ENCODE measurements around the gene PRSS37.
"Not testable (repeated sequence)": the region's sequence is repeated elsewhere in the genome, so short reads cannot be mapped to it uniquely, and the experiment has no call there.

The PRSS37 gene, protein sequence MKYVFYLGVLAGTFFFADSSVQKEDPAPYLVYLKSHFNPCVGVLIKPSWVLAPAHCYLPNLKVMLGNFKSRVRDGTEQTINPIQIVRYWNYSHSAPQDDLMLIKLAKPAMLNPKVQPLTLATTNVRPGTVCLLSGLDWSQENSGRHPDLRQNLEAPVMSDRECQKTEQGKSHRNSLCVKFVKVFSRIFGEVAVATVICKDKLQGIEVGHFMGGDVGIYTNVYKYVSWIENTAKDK

DNA sequence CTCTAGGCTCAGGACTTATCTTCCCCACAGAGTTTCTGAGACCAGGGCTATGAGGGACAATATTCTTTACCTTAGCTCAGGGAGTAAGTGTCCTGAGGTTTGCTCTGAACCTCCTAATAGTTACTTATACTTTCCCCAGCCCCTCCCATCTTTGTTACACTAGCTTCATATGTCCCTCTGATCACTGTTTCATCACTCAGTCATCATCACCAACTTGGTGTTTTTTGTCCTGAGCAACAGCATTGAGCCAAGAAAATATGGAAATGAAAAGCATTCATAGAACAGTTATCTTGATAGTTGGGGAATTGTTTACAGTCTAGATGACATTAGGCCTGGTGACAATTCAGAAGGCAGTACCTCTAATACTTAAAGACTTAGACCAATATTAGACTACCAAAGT is at the start of gene PRSS37:
Gene PRSS37, minus strand, starts transcription at position 101 of the 400 bp plus-strand sequence. CDS start 436 bp downstream, outside the sequence.
- no peak for DNase-seq

DNA sequence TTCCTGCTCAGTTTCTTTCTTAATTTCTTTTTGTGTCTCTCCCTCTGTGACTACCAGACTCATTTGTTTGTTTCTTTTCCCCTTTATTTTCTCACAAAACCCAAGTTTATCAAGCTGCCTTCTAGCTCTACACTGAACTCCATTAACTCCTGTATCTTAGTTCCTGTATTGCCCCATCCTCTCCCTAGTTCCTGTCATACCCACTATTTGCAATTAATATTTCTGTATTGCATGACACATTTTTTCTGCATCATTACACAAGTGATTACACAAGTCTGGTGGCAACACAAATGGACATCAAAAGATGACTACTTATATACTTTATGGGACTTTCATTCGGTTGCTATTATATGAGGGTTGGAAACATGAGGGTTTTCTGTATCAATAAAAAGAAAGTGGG is 48.0 kb upstream of the PRSS37 start:
- DNase-seq, result no peak

DNA sequence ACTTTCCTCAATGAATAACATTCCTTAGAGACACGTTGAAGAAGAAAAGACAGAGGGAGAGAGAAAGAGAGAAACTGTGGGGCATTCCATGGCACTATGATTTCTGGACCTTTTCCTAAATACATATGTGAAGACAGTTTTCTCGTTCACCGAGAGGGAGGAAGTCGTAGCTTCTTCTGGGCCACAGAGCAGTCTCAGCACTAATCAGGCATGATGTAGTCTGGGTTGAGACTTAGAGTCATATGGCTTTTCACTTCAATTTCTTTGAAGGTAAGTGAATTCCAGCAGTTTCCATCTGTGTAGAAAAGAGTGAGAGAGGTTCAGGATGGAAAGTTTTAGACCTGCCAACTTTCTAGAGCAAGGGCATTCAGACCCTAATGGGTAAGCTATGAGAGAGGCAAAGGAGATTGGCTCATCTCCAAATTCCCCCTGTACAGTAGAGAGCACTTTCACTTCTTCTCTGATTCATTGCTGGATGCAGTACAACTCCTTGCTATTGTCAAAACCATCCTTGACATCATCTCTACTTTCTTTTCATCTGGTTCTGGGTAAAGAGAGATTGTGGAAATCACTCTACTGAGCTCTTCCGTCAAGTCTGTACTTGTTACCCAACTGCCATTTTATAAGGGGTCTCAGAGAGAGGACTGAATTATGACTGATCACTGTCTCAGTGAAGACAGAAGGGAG is 43.4 kb upstream of the PRSS37 start:
- no peak for DNase-seq

DNA sequence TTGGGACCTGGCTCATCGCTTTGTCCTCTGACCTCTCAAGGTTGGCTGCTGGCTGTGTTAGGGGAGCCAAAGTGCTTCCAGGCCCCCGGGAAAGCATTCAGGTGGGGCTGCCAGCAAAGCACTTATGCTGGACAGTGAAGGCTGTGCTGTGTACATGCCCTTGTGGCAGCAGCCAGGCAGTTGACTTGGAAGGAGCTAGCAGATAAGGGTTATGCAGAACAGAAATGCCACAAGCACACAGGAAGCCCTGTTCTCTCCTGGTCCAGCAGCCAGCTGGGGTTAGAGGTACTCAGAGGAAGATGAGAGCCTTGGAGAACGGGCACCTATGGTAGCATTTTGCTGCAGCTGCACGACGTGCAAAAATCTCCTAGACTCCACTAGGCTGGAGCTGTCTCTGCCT is 39.7 kb upstream of the PRSS37 start:
- DNase-seq, result no peak

DNA sequence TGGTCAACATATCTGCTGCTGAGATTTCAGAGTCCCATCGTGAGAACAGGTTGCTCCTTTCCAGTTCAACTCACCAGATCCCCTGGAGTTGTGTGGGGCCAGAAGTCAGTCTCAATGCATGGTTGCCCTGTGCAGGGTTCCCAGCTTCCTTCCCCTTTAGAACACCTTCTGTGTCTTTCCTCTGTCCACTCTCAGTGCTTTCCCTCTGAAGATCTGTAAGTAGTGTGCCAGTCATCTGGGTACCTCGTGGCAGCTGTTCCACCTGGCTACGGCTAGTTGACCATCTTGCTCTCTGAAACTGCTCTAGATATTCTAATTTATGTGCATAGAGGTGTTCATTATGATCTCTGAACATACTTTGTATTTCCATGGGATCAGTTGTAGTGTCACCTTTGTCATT is 36.1 kb upstream of the PRSS37 start:
- DNase-seq, result no peak

DNA sequence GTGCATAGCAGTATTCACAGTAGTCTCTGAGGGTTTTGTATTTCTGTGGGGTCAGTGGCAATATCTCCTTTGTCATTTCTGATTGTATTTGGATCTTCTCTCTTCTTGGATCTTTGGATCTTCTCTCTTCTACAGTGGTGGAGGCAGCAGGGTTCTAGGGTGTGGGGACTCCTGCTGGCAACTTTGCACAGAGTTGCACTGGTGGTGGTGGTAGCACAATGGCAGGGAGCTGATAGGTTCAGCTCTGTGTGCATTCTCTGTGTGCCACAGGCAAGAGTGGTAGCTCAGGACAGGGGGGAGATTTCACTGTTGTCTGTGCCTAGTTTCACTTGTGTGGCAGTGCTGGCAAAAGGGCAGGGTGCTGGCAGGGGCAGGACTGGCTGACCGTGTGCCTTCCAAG is 35.1 kb upstream of the PRSS37 start:
- no peak for DNase-seq

DNA sequence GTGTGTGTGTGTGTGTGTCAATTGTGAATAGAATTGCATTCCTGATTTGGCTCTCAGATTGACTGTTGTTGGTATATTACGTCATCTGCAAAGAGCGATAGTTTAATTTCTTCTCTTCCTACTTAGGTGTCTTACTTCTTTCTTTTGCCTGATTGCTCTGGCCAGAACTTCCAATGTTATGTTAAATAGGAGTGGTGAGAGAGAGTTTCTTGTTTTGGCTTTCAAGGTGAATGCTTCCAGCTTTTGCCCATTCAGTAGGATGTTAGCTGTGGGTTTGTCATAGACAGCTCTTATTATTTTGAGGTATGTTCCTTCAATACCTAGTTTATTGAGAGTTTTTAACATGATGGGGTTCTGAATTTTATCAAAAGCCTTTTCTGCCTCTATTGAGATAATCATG is 34.2 kb upstream of the PRSS37 start:
- no peak for DNase-seq

DNA sequence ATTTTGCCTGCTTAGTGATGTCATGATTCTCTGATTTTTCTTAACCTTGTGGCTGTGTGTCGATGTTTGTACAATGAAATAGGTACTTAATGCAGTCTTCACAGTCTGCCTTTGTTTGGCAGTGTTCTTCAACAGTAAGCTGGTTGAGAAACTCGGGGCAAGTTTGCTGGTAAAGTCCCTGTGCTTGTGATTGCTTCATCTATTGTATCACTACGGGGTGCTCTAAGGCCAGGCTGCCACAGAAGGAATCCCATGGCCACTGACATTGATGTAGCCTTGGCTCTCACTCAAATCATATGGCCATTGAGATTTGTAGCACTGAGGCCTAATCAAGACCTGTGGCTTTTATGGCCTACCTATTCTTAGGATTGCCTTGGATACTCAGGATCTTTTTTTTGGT is 33.5 kb upstream of the PRSS37 start:
- DNase-seq, result no peak

DNA sequence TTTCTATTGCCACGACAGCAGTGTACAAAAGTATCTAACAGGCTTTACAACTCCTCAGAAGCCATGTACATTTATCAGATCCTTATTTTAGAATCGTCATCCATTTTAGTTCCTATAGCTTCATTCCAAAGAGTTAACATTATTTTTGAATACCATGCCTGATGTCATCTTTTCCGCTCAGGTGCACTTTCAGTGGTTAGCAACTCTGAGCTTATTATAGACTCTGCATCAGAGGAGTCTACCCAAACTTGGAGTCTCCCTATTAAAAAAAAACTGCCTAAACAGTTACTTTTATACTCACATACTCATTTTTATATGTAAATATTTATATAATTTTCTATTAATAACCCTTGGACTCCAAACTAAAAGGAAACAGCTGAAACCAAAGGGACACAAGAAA is 31.6 kb upstream of the PRSS37 start:
- DNase-seq, result no peak

DNA sequence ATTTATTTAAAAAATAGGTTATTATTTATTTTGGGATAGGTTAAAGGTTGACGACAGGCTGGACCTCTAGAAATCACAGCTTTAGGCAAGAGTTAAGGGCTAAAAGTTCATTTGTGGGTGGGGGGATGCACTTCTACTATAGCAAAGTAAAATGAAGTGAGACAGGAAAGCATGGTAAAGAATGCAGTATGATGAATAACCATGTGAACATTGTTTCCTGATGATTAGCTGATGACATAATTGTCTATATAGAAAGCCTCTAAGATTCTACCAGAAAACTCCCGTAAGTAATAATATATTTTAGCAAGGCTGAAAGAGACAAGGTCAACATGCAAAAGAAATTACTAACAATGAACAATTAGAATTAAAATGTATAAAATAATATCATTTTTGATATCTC is 25.7 kb upstream of the PRSS37 start:
- DNase-seq, result no peak

DNA sequence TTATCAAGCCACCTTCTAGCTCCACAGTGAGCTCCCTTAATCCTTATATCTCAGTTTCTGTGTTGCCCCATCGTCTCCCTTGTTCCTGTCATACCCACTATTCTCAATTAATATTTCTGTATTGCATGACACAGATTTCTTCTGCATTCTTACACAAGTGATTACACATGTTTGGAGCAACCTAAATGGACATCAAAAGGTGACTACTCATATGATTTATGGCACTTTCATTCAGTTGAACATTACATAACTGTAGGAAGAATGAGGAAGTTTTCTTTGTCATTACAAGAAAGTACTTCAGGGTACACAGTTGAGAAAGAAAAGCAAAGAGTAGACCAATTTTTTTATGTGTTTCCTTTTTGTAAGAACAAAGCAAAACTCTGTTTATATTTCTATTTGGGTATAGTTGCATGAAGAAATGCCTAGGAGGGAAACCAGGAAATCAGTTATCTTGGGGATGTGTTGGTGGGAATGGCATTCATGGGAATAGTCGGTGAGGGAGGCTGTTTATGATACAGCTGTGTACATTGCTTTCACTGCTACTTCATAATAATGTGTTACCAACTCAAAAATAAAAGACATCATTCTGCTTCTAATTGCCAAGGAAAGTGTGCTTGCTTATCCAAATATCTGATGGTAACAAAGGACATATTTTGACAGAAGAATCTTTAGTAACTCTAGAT is 23.6 kb upstream of the PRSS37 start:
- DNase-seq, result no peak

DNA sequence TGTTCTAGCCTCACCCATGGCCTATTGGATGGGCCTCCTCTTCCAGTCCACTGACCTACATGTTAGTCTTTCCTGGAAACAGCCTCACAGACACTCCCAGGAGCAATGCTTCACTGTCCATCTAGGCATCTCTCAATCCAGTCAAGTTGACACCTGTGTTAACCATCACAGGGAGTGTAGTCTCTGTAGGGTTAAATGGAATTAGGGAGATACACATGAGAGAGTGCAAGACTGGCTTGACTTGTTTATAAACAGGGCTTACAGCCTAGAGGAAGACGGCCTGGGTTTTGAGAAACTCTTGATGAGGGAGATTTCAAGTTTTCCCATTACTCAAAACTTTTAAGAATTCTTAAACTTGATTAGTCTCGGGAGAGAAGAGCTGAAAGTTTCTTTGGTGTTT is 18.9 kb upstream of the PRSS37 start:
- no peak for DNase-seq

DNA sequence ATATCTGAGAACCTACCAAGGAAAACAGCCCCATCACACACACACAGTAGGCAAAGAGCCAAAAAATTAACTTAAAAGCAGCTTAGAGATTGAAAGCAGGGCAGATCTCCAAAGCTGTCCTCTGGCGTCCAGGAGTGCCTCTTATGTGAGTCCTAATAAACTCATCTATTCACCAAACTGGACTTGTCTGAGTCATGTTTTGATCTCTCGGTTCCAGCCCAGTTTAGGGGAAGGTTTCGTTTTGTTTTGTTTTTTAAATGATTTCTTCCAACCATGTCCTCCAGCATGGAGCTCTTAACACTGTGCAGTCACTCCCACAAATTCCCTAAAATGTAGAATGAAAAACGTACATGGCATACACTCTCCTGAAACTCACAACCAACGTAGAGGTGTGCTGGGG is 6.7 kb upstream of the PRSS37 start:
- DNase-seq, result no peak

DNA sequence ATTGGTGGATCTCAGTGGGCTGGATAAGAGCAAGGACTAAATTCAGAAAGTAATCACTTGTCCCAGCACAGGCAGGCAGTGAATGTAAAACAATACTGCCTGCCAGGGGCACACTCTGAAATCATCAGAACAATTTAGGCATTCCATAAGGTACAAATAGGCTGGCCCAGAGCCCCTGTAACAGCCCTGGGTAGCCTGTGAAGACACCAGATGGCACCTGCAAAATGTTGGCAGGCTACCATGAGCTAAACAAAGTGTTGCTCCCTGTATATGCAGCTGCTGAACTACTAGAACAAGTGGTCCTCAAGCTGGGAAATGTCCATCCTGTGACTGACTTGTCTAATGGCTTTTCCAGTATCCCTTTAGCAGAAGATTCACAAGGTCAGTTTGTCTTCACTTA is 3.0 kb upstream of the PRSS37 start:
- no peak for DNase-seq

DNA sequence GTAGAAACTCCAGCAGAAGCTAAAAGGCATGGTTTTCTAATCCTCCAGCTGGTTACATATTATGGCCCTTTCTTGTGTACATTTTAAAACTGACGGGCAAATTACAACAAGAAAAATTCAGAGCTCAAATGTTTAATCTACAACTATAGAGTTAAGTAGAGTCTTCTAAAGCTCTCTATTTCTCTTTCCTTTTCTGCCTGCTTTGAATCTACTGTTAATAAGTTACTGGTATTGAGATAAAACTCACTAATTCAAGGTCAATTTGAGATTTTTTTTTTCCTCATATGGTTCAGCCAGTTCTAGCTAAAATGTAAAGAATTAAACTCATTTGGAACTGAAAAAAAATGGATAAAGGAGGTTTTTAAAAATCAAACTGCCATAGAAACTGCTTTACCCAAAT is 1.6 kb upstream of the PRSS37 start:
- no peak for DNase-seq

DNA sequence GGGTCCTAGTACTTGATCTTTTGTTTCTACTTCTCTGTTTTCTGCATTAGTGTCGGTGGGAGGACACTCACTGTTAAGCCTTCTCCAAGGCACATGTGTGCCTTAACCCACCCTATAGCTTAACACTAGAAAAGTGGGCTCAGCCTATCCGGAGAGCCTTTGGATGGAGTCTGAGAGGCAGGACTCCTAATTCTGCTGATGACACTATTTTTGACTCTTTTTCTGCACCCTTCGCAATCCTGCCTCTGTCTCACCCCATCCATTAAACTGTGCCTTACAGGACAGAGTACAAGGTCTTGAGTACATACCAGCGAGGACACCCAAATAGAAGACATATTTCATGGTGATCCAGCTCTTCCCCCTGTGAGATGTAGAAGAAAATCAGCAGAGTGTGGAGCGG is 577 bp downstream of the PRSS37 start:
- DNase-seq, result no peak

DNA sequence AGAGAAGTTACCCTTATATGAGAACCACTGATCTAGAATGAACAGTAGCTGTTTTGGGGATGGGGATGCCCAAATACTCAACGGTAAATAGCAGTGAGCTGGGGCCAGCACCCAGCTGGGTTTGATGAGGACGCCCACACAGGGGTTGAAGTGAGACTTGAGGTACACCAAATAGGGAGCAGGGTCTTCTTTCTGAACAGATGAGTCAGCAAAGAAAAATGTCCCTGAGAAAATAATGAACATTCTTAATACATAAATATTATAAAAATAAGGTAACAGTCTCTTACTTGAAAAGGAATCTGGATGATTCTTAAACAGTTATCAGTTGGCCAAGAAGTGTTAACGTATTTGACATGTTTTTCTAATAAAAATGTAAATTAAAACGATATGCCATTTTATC is 2.0 kb downstream of the PRSS37 start:
- no peak for DNase-seq

DNA sequence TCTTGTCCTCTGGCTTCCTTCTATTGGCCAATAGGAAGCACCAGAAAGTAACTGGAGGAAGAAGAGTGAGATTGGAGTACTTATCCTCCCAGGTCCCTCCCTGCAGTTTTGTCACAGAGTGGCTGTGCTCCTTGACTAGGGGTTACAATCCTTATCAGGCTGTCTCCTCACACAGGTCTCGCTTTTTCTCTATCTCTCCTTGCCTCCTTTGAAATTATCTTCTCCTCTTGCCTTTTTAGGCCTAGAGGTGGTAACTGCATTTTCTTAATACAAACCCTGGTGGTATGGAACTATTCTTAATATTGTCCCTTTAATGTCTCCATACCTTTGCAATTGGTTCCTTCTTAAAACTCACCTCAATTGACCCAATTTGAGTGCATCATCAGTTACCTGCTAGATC is 2.7 kb downstream of the PRSS37 start:
- no peak for DNase-seq

DNA sequence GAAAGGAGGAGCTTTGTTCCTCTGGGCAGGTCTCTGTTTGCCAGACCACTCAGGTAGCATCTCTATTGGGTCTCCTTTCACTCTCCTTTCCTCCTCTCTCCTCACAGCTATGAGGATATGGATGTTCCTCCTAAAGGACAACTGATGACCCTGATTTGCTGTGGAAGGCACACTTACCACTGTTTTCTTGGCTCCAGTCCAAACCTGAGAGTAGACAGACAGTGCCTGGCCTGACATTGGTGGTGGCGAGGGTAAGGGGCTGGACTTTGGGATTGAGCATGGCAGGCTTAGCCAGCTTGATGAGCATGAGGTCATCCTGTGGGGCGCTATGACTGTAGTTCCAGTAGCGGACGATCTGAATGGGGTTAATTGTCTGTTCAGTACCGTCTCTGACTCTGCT is 3.6 kb downstream of the PRSS37 start:
- DNase-seq, result no peak

DNA sequence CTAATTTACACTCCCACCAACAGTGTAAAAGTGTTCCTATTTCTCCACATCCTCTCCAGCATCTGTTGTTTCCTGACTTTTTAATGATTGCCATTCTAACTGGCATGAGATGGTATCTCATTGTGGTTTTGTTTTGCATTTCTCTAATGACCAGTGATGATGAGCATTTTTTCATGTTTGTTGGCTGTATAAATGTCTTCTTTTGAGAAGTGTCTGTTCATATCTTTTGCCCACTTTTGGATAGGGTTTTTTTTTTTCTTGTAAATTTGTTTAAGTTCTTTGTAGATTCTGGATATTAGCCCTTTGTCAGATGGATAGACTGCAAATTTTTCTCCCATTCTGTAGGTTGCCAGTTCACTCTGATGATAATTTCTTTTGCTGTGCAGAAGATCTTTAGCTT is 18.9 kb downstream of the PRSS37 start:
- not testable (repeated sequence) for DNase-seq

DNA sequence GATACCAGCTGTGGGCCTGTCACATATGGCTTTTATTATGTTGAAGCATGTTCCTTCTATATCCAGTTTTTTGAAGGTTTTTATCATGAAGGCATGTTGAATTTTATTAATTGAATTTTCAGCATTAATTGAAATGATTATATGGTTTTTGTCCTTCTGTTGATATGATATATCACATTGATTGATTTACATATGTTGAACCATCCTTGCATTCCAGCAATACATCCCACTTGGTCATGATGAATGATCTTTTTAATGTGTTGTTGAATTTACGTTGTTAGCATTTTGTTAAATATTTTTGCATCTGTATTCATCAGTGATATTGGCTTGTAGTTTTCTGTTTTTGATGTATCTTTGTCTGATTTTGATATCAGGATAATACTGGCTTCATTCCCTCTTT is 21.2 kb downstream of the PRSS37 start:
- no peak for DNase-seq

DNA sequence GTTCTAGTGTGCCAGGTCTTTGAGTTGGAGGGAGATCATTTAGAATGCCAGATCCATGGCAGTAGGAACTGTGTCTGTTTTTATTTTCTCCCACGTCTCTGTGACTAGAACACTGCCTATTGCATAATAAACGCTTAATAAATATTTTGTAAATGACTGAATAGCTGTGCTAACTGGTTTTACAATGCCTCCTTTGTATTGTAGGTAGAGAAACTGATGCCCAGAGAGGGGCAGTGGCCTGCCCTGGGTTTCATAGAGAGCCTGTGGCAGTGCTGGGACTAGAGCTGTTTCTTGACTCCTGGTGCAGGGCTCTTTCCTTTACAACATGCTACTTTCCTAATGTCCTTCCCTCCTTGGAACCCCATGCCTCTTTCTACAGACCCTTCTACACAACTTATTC is 48.8 kb downstream of the PRSS37 start:
- no peak for DNase-seq

DNA sequence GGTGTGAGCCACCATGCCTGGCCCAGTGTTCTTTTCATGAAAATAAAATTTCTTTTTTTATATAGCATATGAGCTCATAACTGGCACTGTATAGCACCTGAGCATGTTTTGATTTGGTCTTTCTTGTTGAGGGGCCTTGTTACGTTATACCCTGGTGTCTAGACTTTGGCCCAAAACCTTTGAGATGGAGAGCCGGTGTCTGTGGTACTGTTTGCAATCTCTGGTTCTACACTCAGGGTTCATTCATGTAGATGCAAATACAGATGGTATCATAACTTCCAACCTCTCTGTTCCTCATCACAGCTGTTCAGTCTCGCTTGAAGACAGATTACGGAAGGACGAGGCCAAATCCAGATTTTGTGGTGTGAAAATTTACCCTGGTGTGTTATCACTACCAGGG is 51.4 kb downstream of the PRSS37 start, which contains the start of gene TAS2R5:
Gene TAS2R5, plus strand, starts transcription at position 301 of the 400 bp plus-strand sequence. CDS start 145 bp downstream, outside the sequence.
- no peak for DNase-seq

DNA sequence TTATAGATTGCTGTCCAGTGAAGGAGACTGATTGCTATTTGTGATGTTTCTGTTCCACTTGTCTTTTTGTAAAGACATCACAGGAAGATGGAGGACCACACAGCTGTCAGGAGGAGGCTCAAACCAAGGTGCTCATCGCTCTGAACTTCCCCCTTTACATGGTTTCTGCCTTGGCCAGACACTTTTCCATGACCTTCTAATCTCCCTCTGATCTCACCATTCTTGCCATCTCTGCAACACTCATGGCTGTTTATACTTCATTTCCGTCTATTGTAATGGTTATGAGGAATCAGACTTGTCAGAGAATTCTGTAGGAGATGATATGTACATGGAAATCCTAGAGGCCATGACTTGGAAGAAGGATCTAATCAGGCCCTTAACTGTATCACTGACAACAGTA is 53.0 kb downstream of the PRSS37 start:
- DNase-seq, result no peak

All from femur (tissue), 1 donor.